Measurements from ENCODE around the gene CREB3L4. TPM values are rescaled to one million over a fixed set of nuclear protein-coding genes. Genes with fewer than 3 reads are reported as not detected.
"Not testable (repeated sequence)": the region's sequence is repeated elsewhere in the genome, so short reads cannot be mapped to it uniquely, and the experiment has no call there.

The CREB3L4 gene
- total RNA-seq, 1 experiment from 2014 or later, result 14.7 TPM

DNA sequence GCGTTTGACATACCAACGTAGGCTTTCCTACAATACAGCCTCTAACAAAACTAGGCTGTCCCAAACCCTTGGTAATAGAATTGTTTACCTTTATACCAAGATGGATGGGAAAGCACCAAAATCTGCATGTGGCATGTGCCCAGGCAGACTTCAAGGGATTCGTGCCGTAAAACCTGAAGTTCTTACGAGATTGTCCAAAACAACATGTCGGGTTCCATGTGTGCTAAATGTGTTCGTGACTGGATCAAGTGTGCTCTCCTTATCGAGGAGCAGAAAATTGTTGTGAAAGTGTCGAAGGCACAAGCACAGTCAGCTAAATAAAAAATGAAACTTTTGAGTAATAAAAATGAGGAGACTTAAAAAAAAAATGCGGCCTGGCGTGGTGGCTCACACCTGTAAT is 27.9 kb downstream of the CREB3L4 start:
- H3K27ac Mint-ChIP-seq (ENCODE audit: low read depth, unreplicated experiment), result no peak overlapping the region
- BruUV-seq (replicated peaks), result no TSS peak
- no peaks in the 10 kb centered on the region for H3K9me3 Mint-ChIP-seq (ENCODE audit: unreplicated experiment)
- H3K27me3 Mint-ChIP-seq (ENCODE audit: insufficient read depth, unreplicated experiment), result no peaks in the 10 kb centered on the region
- intact Hi-C loops (cut with micrococcal nuclease), result no loop called here
- DNase-seq (ENCODE audit: unreplicated experiment), result no peak
- H3K36me3 Mint-ChIP-seq (ENCODE audit: insufficient read depth, unreplicated experiment), result peaks cover 66% of the 10 kb centered on the region
- no peak overlapping the region for H3K4me3 Mint-ChIP-seq (ENCODE audit: unreplicated experiment)
- H3K4me1 Mint-ChIP-seq (ENCODE audit: insufficient read depth, unreplicated experiment), result peaks cover 19% of the 10 kb centered on the region
- POLR2A ChIA-PET, result interaction anchor here (0.5 to 13.2 kb wide), 7 partner anchors 9 to 186 kb away, joined by 3 to 358 read pairs (median 4); partner anchors contain the start of genes CREB3L4, JTB, RAB13 and SLC39A1
- CTCF ChIA-PET, result interaction anchor here (0.6 to 1.0 kb wide), 3 partner anchors 184 to 320 kb away, joined by 3 read pairs; no protein-coding TSS in a partner anchor
- TF ChIP-seq, protein P1, sequence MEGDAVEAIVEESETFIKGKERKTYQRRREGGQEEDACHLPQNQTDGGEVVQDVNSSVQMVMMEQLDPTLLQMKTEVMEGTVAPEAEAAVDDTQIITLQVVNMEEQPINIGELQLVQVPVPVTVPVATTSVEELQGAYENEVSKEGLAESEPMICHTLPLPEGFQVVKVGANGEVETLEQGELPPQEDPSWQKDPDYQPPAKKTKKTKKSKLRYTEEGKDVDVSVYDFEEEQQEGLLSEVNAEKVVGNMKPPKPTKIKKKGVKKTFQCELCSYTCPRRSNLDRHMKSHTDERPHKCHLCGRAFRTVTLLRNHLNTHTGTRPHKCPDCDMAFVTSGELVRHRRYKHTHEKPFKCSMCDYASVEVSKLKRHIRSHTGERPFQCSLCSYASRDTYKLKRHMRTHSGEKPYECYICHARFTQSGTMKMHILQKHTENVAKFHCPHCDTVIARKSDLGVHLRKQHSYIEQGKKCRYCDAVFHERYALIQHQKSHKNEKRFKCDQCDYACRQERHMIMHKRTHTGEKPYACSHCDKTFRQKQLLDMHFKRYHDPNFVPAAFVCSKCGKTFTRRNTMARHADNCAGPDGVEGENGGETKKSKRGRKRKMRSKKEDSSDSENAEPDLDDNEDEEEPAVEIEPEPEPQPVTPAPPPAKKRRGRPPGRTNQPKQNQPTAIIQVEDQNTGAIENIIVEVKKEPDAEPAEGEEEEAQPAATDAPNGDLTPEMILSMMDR (IDR thresholded peaks at IDR 0.05; ENCODE audit: unreplicated experiment), result no peak

GRCh38 chr1:153996882-153997281 is 29.2 kb downstream of the CREB3L4 start:
- ChIA-PET POLR2A (interaction anchor here (2.2 kb wide), 1 partner anchor 185 kb away, joined by 4 read pairs; no protein-coding TSS in a partner anchor), CTCF (interaction anchor here (0.6 kb wide), 1 partner anchor 319 kb away, joined by 3 read pairs; no protein-coding TSS in a partner anchor)
- H3K4me3 Mint-ChIP-seq (ENCODE audit: unreplicated experiment); intact Hi-C loops (cut with micrococcal nuclease); H3K4me1 Mint-ChIP-seq (ENCODE audit: insufficient read depth, unreplicated experiment); H3K9me3 Mint-ChIP-seq (ENCODE audit: unreplicated experiment); DNase-seq (ENCODE audit: unreplicated experiment); BruUV-seq (replicated peaks); H3K27me3 Mint-ChIP-seq (ENCODE audit: insufficient read depth, unreplicated experiment): not testable (repeated sequence)
- H3K27ac Mint-ChIP-seq (ENCODE audit: low read depth, unreplicated experiment), result peak overlapping the region; percentile 59
- H3K36me3 Mint-ChIP-seq (ENCODE audit: insufficient read depth, unreplicated experiment), result peaks cover 53% of the 10 kb centered on the region

DNA sequence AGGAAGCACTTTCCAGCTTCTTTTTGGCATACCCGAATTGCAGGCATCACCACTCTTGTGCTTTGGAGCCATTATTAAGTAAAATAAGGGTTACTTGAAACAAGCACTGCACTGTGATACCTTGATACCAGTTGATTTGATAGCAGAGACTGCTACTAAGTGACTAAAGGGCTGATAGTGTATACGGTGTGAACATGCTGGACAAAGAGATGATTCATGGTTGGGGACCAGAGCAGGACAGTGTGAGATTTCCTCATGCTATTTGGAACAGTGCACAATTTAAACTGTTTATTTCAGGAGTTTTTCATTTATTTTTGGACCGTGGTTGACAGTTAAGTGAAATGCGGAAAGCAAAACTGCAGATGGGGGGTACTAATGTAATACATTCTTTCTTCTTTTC is 32.7 kb downstream of the CREB3L4 start:
- intact Hi-C loops (cut with micrococcal nuclease), result no loop called here
- no peaks in the 10 kb centered on the region for H3K27me3 Mint-ChIP-seq (ENCODE audit: insufficient read depth, unreplicated experiment)
- no peak for DNase-seq (ENCODE audit: unreplicated experiment)
- TF ChIP-seq, protein P1 (IDR thresholded peaks at IDR 0.05; ENCODE audit: unreplicated experiment), result no peak
- POLR2A ChIA-PET, result interaction anchor here (5.2 kb wide), 1 partner anchor 9 kb away, joined by 53 read pairs; the partner anchor contains the start of gene RPS27
- H3K4me1 Mint-ChIP-seq (ENCODE audit: insufficient read depth, unreplicated experiment), result no peaks in the 10 kb centered on the region
- CTCF ChIA-PET, result interaction anchor here (1.4 kb wide), 1 partner anchor 13 kb away, joined by 3 read pairs; no protein-coding TSS in a partner anchor
- H3K27ac Mint-ChIP-seq (ENCODE audit: low read depth, unreplicated experiment), result no peak overlapping the region
- no TSS peak for BruUV-seq (replicated peaks)
- peaks cover 18% of the 10 kb centered on the region for H3K36me3 Mint-ChIP-seq (ENCODE audit: insufficient read depth, unreplicated experiment)
- H3K4me3 Mint-ChIP-seq (ENCODE audit: unreplicated experiment), result no peak overlapping the region
- no peaks in the 10 kb centered on the region for H3K9me3 Mint-ChIP-seq (ENCODE audit: unreplicated experiment)

DNA sequence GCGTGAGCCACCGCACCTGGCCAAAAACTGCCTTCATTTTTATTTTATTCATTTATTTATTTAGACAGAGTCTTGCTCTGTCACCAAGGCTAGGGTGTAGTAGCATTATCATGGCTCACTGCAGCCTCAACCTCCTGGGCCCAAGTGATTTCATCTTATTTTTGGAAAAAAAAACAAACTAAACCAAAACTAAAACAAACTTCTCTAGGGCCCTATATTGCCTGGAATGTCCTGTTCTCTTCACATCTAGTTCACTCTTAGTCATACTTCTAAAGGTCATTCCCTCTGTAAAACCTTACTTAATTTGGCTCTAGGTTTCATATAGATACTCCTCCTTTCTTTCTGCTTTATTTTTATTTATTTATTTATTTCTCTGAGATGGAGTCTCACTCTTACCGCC is 38.4 kb downstream of the CREB3L4 start:
- POLR2A ChIA-PET, result no interaction called here
- no peak overlapping the region for H3K27ac Mint-ChIP-seq (ENCODE audit: low read depth, unreplicated experiment)
- intact Hi-C loops (cut with micrococcal nuclease), result no loop called here
- no TSS peak for BruUV-seq (replicated peaks)
- peak; percentile 30 for DNase-seq (ENCODE audit: unreplicated experiment)
- no peaks in the 10 kb centered on the region for H3K36me3 Mint-ChIP-seq (ENCODE audit: insufficient read depth, unreplicated experiment)
- CTCF ChIA-PET, result no interaction called here
- TF ChIP-seq, protein P1 (IDR thresholded peaks at IDR 0.05; ENCODE audit: unreplicated experiment), result no peak
- H3K9me3 Mint-ChIP-seq (ENCODE audit: unreplicated experiment), result no peaks in the 10 kb centered on the region
- H3K4me3 Mint-ChIP-seq (ENCODE audit: unreplicated experiment), result no peak overlapping the region
- H3K27me3 Mint-ChIP-seq (ENCODE audit: insufficient read depth, unreplicated experiment), result no peaks in the 10 kb centered on the region
- H3K4me1 Mint-ChIP-seq (ENCODE audit: insufficient read depth, unreplicated experiment), result no peaks in the 10 kb centered on the region
